ENCODE measurements around the gene MSANTD7. TPM values are rescaled to one million over a fixed set of nuclear protein-coding genes. Genes with fewer than 3 reads are reported as not detected.

MSANTD7 gene
- total and polyA plus RNA-seq, 12 donors: 1.6 to 6.1 (median 5.4) TPM

DNA sequence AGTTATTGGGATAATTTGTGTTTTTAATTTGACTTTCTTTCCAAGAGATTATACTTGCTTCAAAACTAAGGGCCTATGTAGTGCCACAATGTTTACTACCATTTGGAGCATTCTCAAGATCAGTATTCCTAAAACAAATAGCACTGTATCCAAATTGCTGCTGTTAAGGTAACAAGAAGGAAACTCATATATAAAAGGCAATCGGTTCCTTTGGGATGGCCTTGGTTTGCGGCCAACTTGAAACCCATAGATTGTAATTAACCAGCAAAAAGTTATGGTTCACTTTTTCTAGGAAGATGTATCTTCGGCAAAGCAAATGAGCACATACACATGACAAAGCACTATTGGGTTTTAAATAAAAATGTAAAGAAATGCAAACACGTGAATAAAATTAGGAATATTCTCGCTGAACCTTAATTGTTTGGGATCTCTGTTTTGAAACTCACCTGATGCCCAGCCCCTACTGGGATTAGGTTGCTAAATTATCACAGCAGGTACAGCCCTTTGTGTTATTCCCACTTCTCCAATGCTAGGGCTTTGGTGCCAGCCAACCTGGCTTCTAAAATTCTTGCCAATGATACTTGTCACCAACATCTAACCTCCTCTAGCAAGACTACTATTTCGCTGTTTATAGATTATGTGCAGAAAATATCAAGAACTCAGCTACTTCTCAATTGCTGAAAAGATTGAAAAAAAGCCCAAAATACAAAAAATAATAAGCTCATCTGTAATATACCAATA, 16.3 kb upstream of the MSANTD7 start:
- Histone ChIP-seq H3K4me3 (no peak overlapping the region), H3K27me3 (no peaks in the 10 kb centered on the region), H3K27ac (no peak overlapping the region), H3K4me1 (peaks cover 0 to 8% (median 0%) of the 10 kb centered on the region in 9 donors), H3K9me3 (no peaks in the 10 kb centered on the region), H3K36me3 (no peaks in the 10 kb centered on the region)
- 81 to 88% methylated on average over 6 of the region's 6 CpGs for WGBS, 2 donors
- no peak for ATAC-seq
- DNase-seq: no peak
- TF ChIP-seq, protein P1, sequence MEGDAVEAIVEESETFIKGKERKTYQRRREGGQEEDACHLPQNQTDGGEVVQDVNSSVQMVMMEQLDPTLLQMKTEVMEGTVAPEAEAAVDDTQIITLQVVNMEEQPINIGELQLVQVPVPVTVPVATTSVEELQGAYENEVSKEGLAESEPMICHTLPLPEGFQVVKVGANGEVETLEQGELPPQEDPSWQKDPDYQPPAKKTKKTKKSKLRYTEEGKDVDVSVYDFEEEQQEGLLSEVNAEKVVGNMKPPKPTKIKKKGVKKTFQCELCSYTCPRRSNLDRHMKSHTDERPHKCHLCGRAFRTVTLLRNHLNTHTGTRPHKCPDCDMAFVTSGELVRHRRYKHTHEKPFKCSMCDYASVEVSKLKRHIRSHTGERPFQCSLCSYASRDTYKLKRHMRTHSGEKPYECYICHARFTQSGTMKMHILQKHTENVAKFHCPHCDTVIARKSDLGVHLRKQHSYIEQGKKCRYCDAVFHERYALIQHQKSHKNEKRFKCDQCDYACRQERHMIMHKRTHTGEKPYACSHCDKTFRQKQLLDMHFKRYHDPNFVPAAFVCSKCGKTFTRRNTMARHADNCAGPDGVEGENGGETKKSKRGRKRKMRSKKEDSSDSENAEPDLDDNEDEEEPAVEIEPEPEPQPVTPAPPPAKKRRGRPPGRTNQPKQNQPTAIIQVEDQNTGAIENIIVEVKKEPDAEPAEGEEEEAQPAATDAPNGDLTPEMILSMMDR (IDR thresholded peaks at IDR 0.05): no peak
- intact Hi-C loops (cut with DNase I): loop anchor here (5.0 to 10.0 kb wide), 9 partner anchors 217 to 1037 kb away; no protein-coding TSS in a partner anchor

DNA sequence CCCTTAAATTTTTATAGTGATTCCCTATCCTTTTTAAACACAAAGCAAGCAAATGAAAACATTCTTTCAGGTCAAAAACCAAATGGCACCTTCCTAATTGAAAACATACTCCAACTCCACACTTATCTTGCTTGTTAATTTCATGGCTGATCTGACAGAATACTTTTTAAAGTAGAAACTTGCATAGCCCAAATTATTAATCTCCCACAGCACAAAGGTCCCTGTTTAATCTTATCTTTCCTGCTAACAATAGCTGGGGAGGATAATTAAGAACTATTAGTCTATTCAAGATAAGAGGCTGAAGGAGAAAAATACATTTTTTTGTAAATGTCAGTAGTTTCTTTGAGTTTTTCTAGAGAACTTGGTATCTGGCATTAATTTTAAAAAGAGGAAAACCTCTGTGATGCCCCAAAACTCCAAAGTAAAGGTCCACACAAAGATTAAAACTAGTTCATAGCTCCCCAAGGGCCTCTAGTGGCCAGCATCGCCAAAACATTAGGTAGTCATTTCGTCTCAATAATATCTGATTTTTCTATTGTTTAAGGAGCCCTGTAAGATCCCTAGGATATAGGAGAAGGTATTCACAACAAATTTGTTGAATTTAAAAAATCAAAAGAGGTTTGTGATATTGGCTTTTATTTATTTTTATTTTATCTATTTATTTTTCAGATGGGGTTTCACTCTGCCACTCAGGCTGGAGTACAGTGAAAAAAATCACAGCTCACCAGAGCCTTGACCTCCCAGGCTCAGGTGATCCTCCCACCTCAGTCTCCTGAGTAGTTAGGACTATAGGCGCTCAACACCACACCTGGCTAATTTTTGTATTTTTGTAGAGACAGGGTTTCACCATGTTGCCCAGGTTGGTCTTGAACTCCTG, 15.0 kb upstream of the MSANTD7 start:
- Histone ChIP-seq H3K4me3 (no peak overlapping the region), H3K27ac (no peak overlapping the region), H3K36me3 (no peaks in the 10 kb centered on the region), H3K4me1 (peaks cover 0 to 8% (median 0%) of the 10 kb centered on the region in 9 donors), H3K27me3 (no peaks in the 10 kb centered on the region), H3K9me3 (no peaks in the 10 kb centered on the region)
- DNase-seq (peak in 1 of 2 donors; percentile 23), ATAC-seq (peak in 3 of 8 donors; percentile 49 to 51 (median 49))
- intact Hi-C loops (cut with DNase I): loop anchor here (5.0 to 10.0 kb wide), 9 partner anchors 218 to 1038 kb away; no protein-coding TSS in a partner anchor
- 36 to 43% methylated on average over 3 of the region's 3 CpGs for WGBS, 2 donors
- TF ChIP-seq, protein P1 (IDR thresholded peaks at IDR 0.05): peak; percentile 22 to 77 (median 66)

DNA sequence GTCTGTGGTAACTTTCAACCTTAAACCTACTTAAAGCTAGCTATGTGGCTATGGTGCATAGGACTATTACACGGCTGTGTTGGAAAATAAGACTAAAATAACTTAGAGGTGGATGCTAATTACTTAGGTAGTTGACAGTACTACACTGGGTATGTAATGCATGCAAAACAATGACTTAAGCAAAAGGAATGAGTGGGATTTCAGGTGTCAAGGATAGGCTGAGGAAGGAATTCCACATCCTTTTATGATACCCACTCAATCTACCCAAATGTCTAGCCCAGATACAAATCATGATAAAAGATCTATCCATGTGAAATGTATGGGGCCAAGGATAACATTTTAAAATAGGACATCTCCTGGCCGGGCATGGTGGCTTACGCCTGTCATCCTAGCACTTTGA, 14.1 kb upstream of the MSANTD7 start:
- Histone ChIP-seq H3K4me3 (no peak overlapping the region), H3K9me3 (no peaks in the 10 kb centered on the region), H3K36me3 (no peaks in the 10 kb centered on the region), H3K27me3 (no peaks in the 10 kb centered on the region), H3K27ac (no peak overlapping the region), H3K4me1 (peaks cover 0 to 8% (median 0%) of the 10 kb centered on the region in 9 donors)
- ATAC-seq: no peak
- WGBS, 2 donors: 92 to 93% methylated on average over 3 of the region's 3 CpGs
- TF ChIP-seq, protein P1 (IDR thresholded peaks at IDR 0.05): no peak
- DNase-seq: no peak
- intact Hi-C loops (cut with DNase I): loop anchor here (5.0 to 10.0 kb wide), 9 partner anchors 219 to 1039 kb away; no protein-coding TSS in a partner anchor

All from heart right ventricle (tissue), 16 donors.